ENCODE measurements around the gene CATSPERE.

The CATSPERE gene

GRCh38 chr1:244639561-244639960, 178.5 kb downstream of the CATSPERE start:
- TF ChIP-seq CREB1 (IDR thresholded peaks at IDR 0.05; ENCODE audit: low read depth) (no peak), CEBPB (IDR thresholded peaks at IDR 0.05) (no peak), USF1 (IDR thresholded peaks at IDR 0.05) (no peak), YY1 (IDR thresholded peaks at IDR 0.05; ENCODE audit: low read depth) (no peak), EGR1 (IDR thresholded peaks at IDR 0.05) (no peak), TAF1 (IDR thresholded peaks at IDR 0.05; ENCODE audit: low read depth) (no peak)

- no peak for TF ChIP-seq CEBPB (IDR thresholded peaks at IDR 0.05)
- no peak for TF ChIP-seq REST (IDR thresholded peaks at IDR 0.05; ENCODE audit: low read depth)
These were observed 179.8 kb downstream of the CATSPERE start for GRCh38 chr1:244640917-244641316.

GRCh38 chr1:244642526-244642925, 181.5 kb downstream of the CATSPERE start:
- TF ChIP-seq YY1 (IDR thresholded peaks at IDR 0.05; ENCODE audit: low read depth) (no peak), TAF1 (IDR thresholded peaks at IDR 0.05; ENCODE audit: low read depth) (no peak)

- TF ChIP-seq ZBTB7A (IDR thresholded peaks at IDR 0.05; ENCODE audit: low read depth): no peak
- no peak for TF ChIP-seq NFIC (IDR thresholded peaks at IDR 0.05)
- TF ChIP-seq MAX (IDR thresholded peaks at IDR 0.05): no peak
- TF ChIP-seq TCF12 (IDR thresholded peaks at IDR 0.05; ENCODE audit: low read depth): no peak
- TF ChIP-seq REST (IDR thresholded peaks at IDR 0.05; ENCODE audit: low read depth): no peak
- TF ChIP-seq CEBPB (IDR thresholded peaks at IDR 0.05): no peak
- TF ChIP-seq YY1 (IDR thresholded peaks at IDR 0.05; ENCODE audit: low read depth): no peak
- no peak for TF ChIP-seq FOXM1 (IDR thresholded peaks at IDR 0.05; ENCODE audit: borderline replicate concordance, low read depth)
- no peak for TF ChIP-seq USF1 (IDR thresholded peaks at IDR 0.05)
- TF ChIP-seq EP300 (IDR thresholded peaks at IDR 0.05; ENCODE audit: borderline replicate concordance): no peak
- TF ChIP-seq RAD21 (IDR thresholded peaks at IDR 0.05; ENCODE audit: low read depth): no peak
- no peak for TF ChIP-seq TAF1 (IDR thresholded peaks at IDR 0.05; ENCODE audit: low read depth)
- TF ChIP-seq CREB1 (IDR thresholded peaks at IDR 0.05; ENCODE audit: low read depth): no peak
- TF ChIP-seq TEAD4 (IDR thresholded peaks at IDR 0.05): no peak
- TF ChIP-seq EGR1 (IDR thresholded peaks at IDR 0.05): no peak
These were observed 181.9 kb downstream of the CATSPERE start for GRCh38 chr1:244642988-244643387.

- TF ChIP-seq CEBPB (IDR thresholded peaks at IDR 0.05) (no peak), NFIC (IDR thresholded peaks at IDR 0.05) (no peak), YY1 (IDR thresholded peaks at IDR 0.05; ENCODE audit: low read depth) (no peak), TEAD4 (IDR thresholded peaks at IDR 0.05) (no peak), TAF1 (IDR thresholded peaks at IDR 0.05; ENCODE audit: low read depth) (no peak), RAD21 (IDR thresholded peaks at IDR 0.05; ENCODE audit: low read depth) (no peak), TCF12 (IDR thresholded peaks at IDR 0.05; ENCODE audit: low read depth) (no peak), EP300 (IDR thresholded peaks at IDR 0.05; ENCODE audit: borderline replicate concordance) (no peak), FOXM1 (IDR thresholded peaks at IDR 0.05; ENCODE audit: borderline replicate concordance, low read depth) (no peak), MAX (IDR thresholded peaks at IDR 0.05) (no peak), REST (IDR thresholded peaks at IDR 0.05; ENCODE audit: low read depth) (no peak), CREB1 (IDR thresholded peaks at IDR 0.05; ENCODE audit: low read depth) (no peak), EGR1 (IDR thresholded peaks at IDR 0.05) (no peak), USF1 (IDR thresholded peaks at IDR 0.05) (no peak), ZBTB7A (IDR thresholded peaks at IDR 0.05; ENCODE audit: low read depth) (no peak)
These were observed 184.3 kb downstream of the CATSPERE start for GRCh38 chr1:244645414-244645813.

Measured in Ishikawa (cell line).